ENCODE data around the gene SLIT1.

Gene SLIT1

GRCh38 chr10:97029271-97029670 is 156.5 kb downstream of the SLIT1 start:
- TF ChIP-seq FOXP2 (optimal IDR thresholded peaks at IDR 0.05; ENCODE audit: borderline replicate concordance, extremely low read depth, extremely low read length, insufficient read depth) (no peak), POLR2AphosphoS5 (IDR thresholded peaks at IDR 0.05; ENCODE audit: low read depth, low read length) (no peak), TAF1 (IDR thresholded peaks at IDR 0.05; ENCODE audit: borderline replicate concordance, insufficient read depth, low read length) (no peak), REST (IDR thresholded peaks at IDR 0.05; ENCODE audit: insufficient read depth in 1 of 2, low read depth in 2 of 2, low read length in 2 of 2) (no peak), SIN3A (IDR thresholded peaks at IDR 0.05; ENCODE audit: borderline replicate concordance, insufficient read depth, low read length) (no peak)

- TF ChIP-seq SIN3A (IDR thresholded peaks at IDR 0.05; ENCODE audit: borderline replicate concordance, insufficient read depth, low read length) (no peak), POLR2AphosphoS5 (IDR thresholded peaks at IDR 0.05; ENCODE audit: low read depth, low read length) (no peak), FOXP2 (optimal IDR thresholded peaks at IDR 0.05; ENCODE audit: borderline replicate concordance, extremely low read depth, extremely low read length, insufficient read depth) (no peak), REST (IDR thresholded peaks at IDR 0.05; ENCODE audit: insufficient read depth in 1 of 2, low read depth in 2 of 2, low read length in 2 of 2) (no peak), TAF1 (IDR thresholded peaks at IDR 0.05; ENCODE audit: borderline replicate concordance, insufficient read depth, low read length) (no peak)
Observed at GRCh38 chr10:97028832-97029178, 157.0 kb downstream of the SLIT1 start.

- TF ChIP-seq REST (IDR thresholded peaks at IDR 0.05; ENCODE audit: insufficient read depth in 1 of 2, low read depth in 2 of 2, low read length in 2 of 2), result no peak
- TF ChIP-seq TAF1 (IDR thresholded peaks at IDR 0.05; ENCODE audit: borderline replicate concordance, insufficient read depth, low read length), result no peak
- TF ChIP-seq POLR2AphosphoS5 (IDR thresholded peaks at IDR 0.05; ENCODE audit: low read depth, low read length), result no peak
- TF ChIP-seq SIN3A (IDR thresholded peaks at IDR 0.05; ENCODE audit: borderline replicate concordance, insufficient read depth, low read length), result no peak
- no peak for TF ChIP-seq FOXP2 (optimal IDR thresholded peaks at IDR 0.05; ENCODE audit: borderline replicate concordance, extremely low read depth, extremely low read length, insufficient read depth)
Observed at GRCh38 chr10:97028126-97028831, 157.5 kb downstream of the SLIT1 start.

- TF ChIP-seq SIN3A (IDR thresholded peaks at IDR 0.05; ENCODE audit: borderline replicate concordance, insufficient read depth, low read length) (no peak), POLR2AphosphoS5 (IDR thresholded peaks at IDR 0.05; ENCODE audit: low read depth, low read length) (no peak), FOXP2 (optimal IDR thresholded peaks at IDR 0.05; ENCODE audit: borderline replicate concordance, extremely low read depth, extremely low read length, insufficient read depth) (no peak), TAF1 (IDR thresholded peaks at IDR 0.05; ENCODE audit: borderline replicate concordance, insufficient read depth, low read length) (no peak), REST (IDR thresholded peaks at IDR 0.05; ENCODE audit: insufficient read depth in 1 of 2, low read depth in 2 of 2, low read length in 2 of 2) (no peak)
Observed at GRCh38 chr10:97025613-97026242, 160.0 kb downstream of the SLIT1 start.
